H9 (cell line): ENCODE measurements around the gene ITM2B. TPM values are rescaled to one million over a fixed set of nuclear protein-coding genes. Genes with fewer than 3 reads are reported as not detected.

Experiments
- DNase-seq: peaks from one replicate; pipeline ENCODE4 v3.0.0-alpha.2; 2017
- H2AFZ ChIP-seq: one replicate; pipeline ENCODE4 v1.6.1; 2013; ENCODE audit warnings: mild to moderate bottlenecking, low read length, control low read depth, moderate library complexity
- H2AK5ac ChIP-seq: 2 replicates; pipeline ENCODE4 v1.6.1; 2013; ENCODE audit warnings: low read length, control low read depth, mixed read lengths; ENCODE audit not compliant: insufficient read length
- H2BK120ac ChIP-seq: one replicate; pipeline ENCODE4 v1.6.1; 2013; ENCODE audit warnings: low read depth, mild to moderate bottlenecking, low read length, control low read depth, inconsistent platforms; ENCODE audit not compliant: poor library complexity, severe bottlenecking
- H2BK12ac ChIP-seq: 2 replicates; pipeline ENCODE4 v1.6.1; 2013; ENCODE audit warnings: low read length, control low read depth, mixed read lengths, low read depth; ENCODE audit not compliant: insufficient read length
- H2BK15ac ChIP-seq: 2 replicates; pipeline ENCODE4 v1.6.1; 2013; ENCODE audit warnings: low read depth, low read length, control low read depth
- H2BK20ac ChIP-seq: one replicate; pipeline ENCODE4 v1.6.1; 2013; ENCODE audit warnings: low read depth, mild to moderate bottlenecking, low read length, control low read depth, inconsistent platforms; ENCODE audit not compliant: poor library complexity, severe bottlenecking
- H2BK5ac ChIP-seq: 2 replicates; pipeline ENCODE4 v1.6.1; 2013; ENCODE audit warnings: low read length, control low read depth, mixed read lengths; ENCODE audit not compliant: insufficient read length
- H3K14ac ChIP-seq: 2 replicates; pipeline ENCODE4 v1.6.1; 2013; ENCODE audit warnings: low read length, control low read depth; ENCODE audit not compliant: insufficient read depth
- H3K18ac ChIP-seq: 2 replicates; pipeline ENCODE4 v1.6.1; 2013; ENCODE audit warnings: low read depth, mild to moderate bottlenecking, mixed read lengths, low read length, control low read depth; ENCODE audit not compliant: insufficient read length
- H3K23ac ChIP-seq: 2 replicates; pipeline ENCODE4 v1.6.1; 2013; ENCODE audit warnings: low read length, control low read depth, mixed read lengths, low read depth; ENCODE audit not compliant: insufficient read length
- H3K23me2 ChIP-seq: 2 replicates; pipeline ENCODE4 v1.6.1; 2013; ENCODE audit warnings: low read depth, mild to moderate bottlenecking, mixed read lengths, low read length, control low read depth; ENCODE audit not compliant: insufficient read length, poor library complexity, severe bottlenecking
- H3K27ac ChIP-seq: 2 replicates; pipeline ENCODE4 v1.5.1; 2013; ENCODE audit warnings: low read length, control low read depth, mixed read lengths, low read depth; ENCODE audit not compliant: insufficient read length
- H3K27me3 ChIP-seq: 2 replicates; pipeline ENCODE4 v1.6.1; 2013; ENCODE audit warnings: low read length, control low read depth, inconsistent platforms; ENCODE audit not compliant: insufficient read depth
- H3K4ac ChIP-seq: 2 replicates; pipeline ENCODE4 v1.6.1; 2013; ENCODE audit warnings: low read depth, mild to moderate bottlenecking, control low read depth, inconsistent platforms, low read length, moderate library complexity
- H3K4me1 ChIP-seq: 2 replicates; pipeline ENCODE4 v1.6.1; 2013; ENCODE audit warnings: low read length, control low read depth, inconsistent platforms; ENCODE audit not compliant: insufficient read depth
- H3K4me2 ChIP-seq: 2 replicates; pipeline ENCODE4 v1.6.1; 2013; ENCODE audit warnings: low read length, control low read depth, mixed read lengths; ENCODE audit not compliant: insufficient read length, insufficient read depth
- H3K56ac ChIP-seq: 2 replicates; pipeline ENCODE4 v1.6.1; 2013; ENCODE audit warnings: low read depth, mild to moderate bottlenecking, mixed read lengths, low read length, control low read depth; ENCODE audit not compliant: insufficient read length
- H3K79me1 ChIP-seq: 2 replicates; pipeline ENCODE4 v1.6.1; 2013; ENCODE audit warnings: low read depth, mild to moderate bottlenecking, moderate library complexity, low read length, control low read depth, inconsistent platforms; ENCODE audit not compliant: insufficient read depth, poor library complexity, severe bottlenecking
- H3K79me2 ChIP-seq: 2 replicates; pipeline ENCODE4 v1.6.1; 2013; ENCODE audit warnings: low read length, control low read depth, inconsistent platforms; ENCODE audit not compliant: insufficient read depth
- H3K9ac ChIP-seq: 2 replicates; pipeline ENCODE4 v1.6.1; 2013; ENCODE audit warnings: low read length, control low read depth, mixed read lengths; ENCODE audit not compliant: insufficient read length; ENCODE audit errors: extremely low read depth
- H3K9me3 ChIP-seq: one replicate; pipeline ENCODE4 v1.6.1; 2013; ENCODE audit warnings: low read depth, low read length, inconsistent platforms; ENCODE audit not compliant: control insufficient read depth
- H3T11ph ChIP-seq: one replicate; pipeline ENCODE4 v1.6.1; 2013; ENCODE audit warnings: mild to moderate bottlenecking, low read length, control low read depth, inconsistent platforms
- H4K20me1 ChIP-seq: one replicate; pipeline ENCODE4 v1.6.1; 2013; ENCODE audit not compliant: control insufficient read depth, insufficient read length, insufficient read depth
- H4K5ac ChIP-seq: 2 replicates; pipeline ENCODE4 v1.6.1; 2013; ENCODE audit warnings: low read depth, mild to moderate bottlenecking, mixed read lengths, low read length, control low read depth; ENCODE audit not compliant: insufficient read length
- H4K8ac ChIP-seq: replicated peaks from 2 replicates; pipeline ENCODE4 v1.6.1; 2013; ENCODE audit warnings: low read length, control low read depth, mixed read lengths, low read depth; ENCODE audit not compliant: insufficient read length
- H4K91ac ChIP-seq: 2 replicates; pipeline ENCODE4 v1.6.1; 2013; ENCODE audit warnings: low read depth, mild to moderate bottlenecking, moderate library complexity, mixed read lengths, low read length, control low read depth; ENCODE audit not compliant: insufficient read length
- H3K27ac Mint-ChIP-seq, 3 experiments: 2 replicates in 2 of 3; 3 replicates in 1 of 3; pipeline ENCODE4 v1.8.0; 2020 to 2021; ENCODE audit warnings: mixed read lengths in 3 of 3, mild to moderate bottlenecking in 1 of 3, moderate library complexity in 1 of 3
- H3K27me3 Mint-ChIP-seq: 2 replicates; pipeline ENCODE4 v1.8.0; 2021; ENCODE audit warnings: low read depth, mild to moderate bottlenecking, moderate library complexity, mixed read lengths
- H3K36me3 Mint-ChIP-seq, 3 experiments: 2 replicates in 2 of 3; 3 replicates in 1 of 3; pipeline ENCODE4 v1.8.0; 2020 to 2021; ENCODE audit warnings: low read depth in 3 of 3, mixed read lengths in 3 of 3; ENCODE audit not compliant: insufficient read depth in 1 of 3
- H3K4me1 Mint-ChIP-seq, 2 experiments: 2 replicates each; pipeline ENCODE4 v1.8.0; 2020; ENCODE audit warnings: mixed read lengths in 2 of 2
- H3K4me3 Mint-ChIP-seq, 2 experiments: 2 replicates in 1 of 2; 3 replicates in 1 of 2; pipeline ENCODE4 v1.8.0; 2020 to 2021; ENCODE audit warnings: mild to moderate bottlenecking in 2 of 2, mixed read lengths in 2 of 2, moderate library complexity in 1 of 2
- H3K9me3 Mint-ChIP-seq, 2 experiments: 2 replicates in 1 of 2; 3 replicates in 1 of 2; pipeline ENCODE4 v1.8.0; 2020; ENCODE audit warnings: mild to moderate bottlenecking in 2 of 2, mixed read lengths in 2 of 2, moderate library complexity in 1 of 2
- WGBS: extraction: QIAGEN DNeasy Blood & Tissue Kit; methylation state at CpG from one replicate; pipeline ENCODE4 v1.1.7; 2013; ENCODE audit warnings: missing lambda C conversion rate, low lambda C conversion rate, mixed read lengths; ENCODE audit not compliant: insufficient read length; ENCODE audit errors: extremely low coverage; 5-methylcytosine and 5-hydroxymethylcytosine counted together
- total RNA-seq: library from RNA; stranded (reverse); gene quantifications from 2 replicates; pipeline ENCODE4 v1.2.1, GENCODE V29; 2021
- TF ChIP-seq, protein P1 (sequence below): fragments of 200-600 bp; sonication (generic); conservative IDR thresholded peaks from 3 replicates; pipeline ENCODE4 v1.8.0; 2021; ENCODE audit warnings: antibody characterized with exemption, mild to moderate bottlenecking

ITM2B gene
- total RNA-seq, 1 experiment from 2014 or later = 175 TPM

- no peak overlapping the region for H4K5ac ChIP-seq
- H3K23ac ChIP-seq = no peak overlapping the region
- H3K23me2 ChIP-seq = no peaks in the 10 kb centered on the region
- H3K27me3 Mint-ChIP-seq = no peaks in the 10 kb centered on the region
- H3K79me2 ChIP-seq = no peaks in the 10 kb centered on the region
- no peak overlapping the region for H4K8ac ChIP-seq
- no peaks in the 10 kb centered on the region for H4K20me1 ChIP-seq
- no peaks in the 10 kb centered on the region for H3K27me3 ChIP-seq
- no peak overlapping the region for H2BK12ac ChIP-seq
- H3K4me3 Mint-ChIP-seq = no peak overlapping the region
- H3K4ac ChIP-seq = no peak overlapping the region
- no peak overlapping the region for H3K56ac ChIP-seq
- no peak overlapping the region for H4K91ac ChIP-seq
- no peaks in the 10 kb centered on the region for H3K9me3 ChIP-seq
- no peaks in the 10 kb centered on the region for H3K79me1 ChIP-seq
- no peak overlapping the region for H2AK5ac ChIP-seq
- H3K9ac ChIP-seq = no peak overlapping the region
- H3K18ac ChIP-seq = no peak overlapping the region
- TF ChIP-seq, protein P1, sequence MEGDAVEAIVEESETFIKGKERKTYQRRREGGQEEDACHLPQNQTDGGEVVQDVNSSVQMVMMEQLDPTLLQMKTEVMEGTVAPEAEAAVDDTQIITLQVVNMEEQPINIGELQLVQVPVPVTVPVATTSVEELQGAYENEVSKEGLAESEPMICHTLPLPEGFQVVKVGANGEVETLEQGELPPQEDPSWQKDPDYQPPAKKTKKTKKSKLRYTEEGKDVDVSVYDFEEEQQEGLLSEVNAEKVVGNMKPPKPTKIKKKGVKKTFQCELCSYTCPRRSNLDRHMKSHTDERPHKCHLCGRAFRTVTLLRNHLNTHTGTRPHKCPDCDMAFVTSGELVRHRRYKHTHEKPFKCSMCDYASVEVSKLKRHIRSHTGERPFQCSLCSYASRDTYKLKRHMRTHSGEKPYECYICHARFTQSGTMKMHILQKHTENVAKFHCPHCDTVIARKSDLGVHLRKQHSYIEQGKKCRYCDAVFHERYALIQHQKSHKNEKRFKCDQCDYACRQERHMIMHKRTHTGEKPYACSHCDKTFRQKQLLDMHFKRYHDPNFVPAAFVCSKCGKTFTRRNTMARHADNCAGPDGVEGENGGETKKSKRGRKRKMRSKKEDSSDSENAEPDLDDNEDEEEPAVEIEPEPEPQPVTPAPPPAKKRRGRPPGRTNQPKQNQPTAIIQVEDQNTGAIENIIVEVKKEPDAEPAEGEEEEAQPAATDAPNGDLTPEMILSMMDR = no peak
- no peak overlapping the region for H3K4me2 ChIP-seq
- no peak overlapping the region for H3K27ac ChIP-seq
- no peaks in the 10 kb centered on the region for H3K9me3 Mint-ChIP-seq
- H2AFZ ChIP-seq = no peak overlapping the region
- no peak for DNase-seq
- H3K4me1 ChIP-seq = no peaks in the 10 kb centered on the region
- H3K4me1 Mint-ChIP-seq = peaks cover 6 to 20% of the 10 kb centered on the region in 2 experiments
- H2BK5ac ChIP-seq = no peak overlapping the region
- H2BK20ac ChIP-seq = no peak overlapping the region
- no peak overlapping the region for H2BK15ac ChIP-seq
- no CpG with 5 or more reads among the region's 2 CpGs for WGBS
- H3T11ph ChIP-seq = no peak overlapping the region
- peaks cover 4 to 17% (median 13%) of the 10 kb centered on the region in 3 experiments for H3K36me3 Mint-ChIP-seq
- H3K27ac Mint-ChIP-seq = no peak overlapping the region
- H3K14ac ChIP-seq = no peak overlapping the region
- H2BK120ac ChIP-seq = no peak overlapping the region
Observed at GRCh38 chr13:48266701-48267639, 34.0 kb downstream of the ITM2B start.
